Measurements from ENCODE around the gene HES6. TPM values are rescaled to one million over a fixed set of nuclear protein-coding genes. Genes with fewer than 3 reads are reported as not detected.

The HES6 gene
- total and polyA plus RNA-seq, 2 of the 8 experiments (the other 6 are each of a cell fraction or from before 2014, with no cell fraction given) = 32.6 to 36.3 TPM

GRCh38 chr2:238260883-238261282 lies 21.0 kb upstream of the HES6 start (continued):
- no peak for TF ChIP-seq RFX5 (IDR thresholded peaks at IDR 0.05; ENCODE audit: borderline replicate concordance, low read depth, low read length)
- TF ChIP-seq, protein P1, sequence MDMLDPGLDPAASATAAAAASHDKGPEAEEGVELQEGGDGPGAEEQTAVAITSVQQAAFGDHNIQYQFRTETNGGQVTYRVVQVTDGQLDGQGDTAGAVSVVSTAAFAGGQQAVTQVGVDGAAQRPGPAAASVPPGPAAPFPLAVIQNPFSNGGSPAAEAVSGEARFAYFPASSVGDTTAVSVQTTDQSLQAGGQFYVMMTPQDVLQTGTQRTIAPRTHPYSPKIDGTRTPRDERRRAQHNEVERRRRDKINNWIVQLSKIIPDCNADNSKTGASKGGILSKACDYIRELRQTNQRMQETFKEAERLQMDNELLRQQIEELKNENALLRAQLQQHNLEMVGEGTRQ (IDR thresholded peaks at IDR 0.05; ENCODE audit: low read length) = no peak
- TF ChIP-seq RNF2 (IDR thresholded peaks at IDR 0.05; ENCODE audit: borderline replicate concordance, low read depth, low read length, missing control alignments, poor library complexity, severe bottlenecking) = no peak
- no peak for TF ChIP-seq EGR1 (IDR thresholded peaks at IDR 0.05; ENCODE audit: borderline replicate concordance, low read depth, low read length)
